GM18907 (cell line): Measurements from ENCODE around the gene GRIA1.
A peak's percentile ranks its signal among the peaks of the same experiment; 100 is the strongest.

ENCODE experiments used
- ATAC-seq: cut with Tn5 transposase; IDR thresholded peaks from one replicate; pipeline ENCODE4 v1.9.1; 2021; ENCODE audit warnings: mild to moderate bottlenecking, moderate library complexity; ENCODE audit not compliant: unreplicated experiment

Gene GRIA1

GRCh38 chr5:153601377-153601776, 110.9 kb downstream of the GRIA1 start:
- ATAC-seq, result peak; percentile 92

GRCh38 chr5:153605386-153605785, 114.9 kb downstream of the GRIA1 start:
- no peak for ATAC-seq

DNA sequence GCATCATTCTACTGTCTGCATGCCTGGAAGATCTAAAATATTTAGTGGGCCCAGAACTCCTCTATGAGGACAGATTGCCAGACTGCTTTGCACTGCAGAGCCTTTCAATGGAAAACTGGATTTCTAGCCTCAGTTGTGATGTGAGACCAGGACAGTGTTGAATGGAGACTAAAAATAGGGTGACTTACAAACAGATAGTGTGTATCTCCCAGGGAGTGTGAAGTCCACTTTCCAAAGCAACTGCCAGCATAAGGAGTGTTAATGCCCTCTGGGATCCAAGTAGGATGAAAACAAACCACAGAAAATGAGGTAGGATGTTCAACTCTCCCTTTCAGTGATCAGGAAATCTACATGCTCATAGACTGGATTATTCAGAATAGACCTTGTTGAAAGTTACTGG, 119.5 kb downstream of the GRIA1 start:
- no peak for ATAC-seq

GRCh38 chr5:153610811-153611210, 120.3 kb downstream of the GRIA1 start:
- ATAC-seq, result no peak

DNA sequence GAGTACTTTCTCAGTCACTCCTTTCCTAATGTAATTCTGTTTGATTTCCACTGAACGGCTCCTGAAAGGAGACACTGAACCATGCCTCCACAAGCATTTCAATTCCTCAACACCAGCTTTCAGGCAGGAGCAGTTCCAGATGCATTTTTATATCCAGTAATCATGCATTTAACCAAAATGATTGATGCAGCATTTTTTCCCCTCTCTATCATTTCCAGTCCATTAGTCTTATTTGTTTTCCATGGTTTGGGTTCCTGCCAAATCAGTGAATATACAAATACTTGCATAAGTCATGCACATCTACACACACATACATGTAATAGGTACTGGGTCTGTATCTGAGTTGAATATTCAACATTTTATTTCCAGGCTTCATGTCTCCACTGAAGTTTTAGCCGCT, 122.7 kb downstream of the GRIA1 start:
- ATAC-seq, result no peak

- no peak for ATAC-seq
These were observed 123.2 kb downstream of the GRIA1 start for GRCh38 chr5:153613672-153614071.

- ATAC-seq, result no peak
These were observed 126.7 kb downstream of the GRIA1 start for GRCh38 chr5:153617190-153617589.

GRCh38 chr5:153618307-153618706, 127.8 kb downstream of the GRIA1 start:
- no peak for ATAC-seq

- ATAC-seq, result no peak
These were observed 128.4 kb downstream of the GRIA1 start for GRCh38 chr5:153618867-153619266.

GRCh38 chr5:153619771-153620170, 129.3 kb downstream of the GRIA1 start:
- no peak for ATAC-seq

GRCh38 chr5:153623124-153623523, 132.7 kb downstream of the GRIA1 start:
- ATAC-seq, result no peak

DNA sequence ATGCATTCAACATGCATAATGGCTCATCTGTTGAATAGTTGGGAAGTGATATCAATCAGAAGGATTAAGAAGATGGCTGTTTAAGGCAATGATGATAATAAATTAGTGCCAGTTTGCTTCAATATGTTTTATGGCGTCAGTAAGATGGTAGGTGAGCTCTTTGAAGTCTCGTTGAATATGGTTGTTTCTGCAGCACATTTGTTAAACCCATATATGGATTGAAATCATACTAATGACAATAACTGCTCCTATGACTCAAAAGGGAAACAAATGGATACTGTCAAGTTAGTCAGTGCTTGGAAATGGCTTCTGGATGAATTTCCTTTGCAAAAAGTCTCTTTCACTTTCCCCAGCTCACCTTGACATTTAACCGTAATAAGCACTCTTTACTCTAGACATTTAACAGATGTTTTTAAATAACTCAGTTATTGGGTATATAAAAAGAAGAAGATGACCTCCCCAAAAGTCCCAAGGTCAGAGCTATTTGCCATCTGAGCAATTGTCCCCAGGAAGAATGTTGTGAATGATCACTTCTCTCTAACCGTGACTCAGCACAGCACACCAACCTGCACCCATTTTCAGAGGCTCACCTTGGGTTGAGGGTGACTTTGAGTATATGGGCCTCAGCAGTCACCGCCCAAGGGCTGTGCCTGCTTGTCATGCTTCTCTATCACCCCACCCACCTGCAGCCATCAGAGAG, 133.4 kb downstream of the GRIA1 start:
- ATAC-seq, result no peak

DNA sequence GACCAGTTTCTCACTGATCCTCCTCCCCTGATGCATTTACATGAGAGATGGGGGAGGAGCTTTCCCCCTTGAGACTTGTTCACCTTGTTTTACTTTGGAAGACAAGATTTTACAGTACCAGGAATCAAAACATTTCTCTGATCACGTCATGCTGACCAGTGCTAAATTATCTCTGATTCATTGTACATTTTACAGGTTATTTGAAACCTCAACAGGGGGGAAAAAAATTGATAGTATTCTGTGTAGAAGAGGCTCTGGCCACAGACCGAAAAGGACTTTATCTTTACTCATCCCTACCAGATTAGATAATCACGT, 133.9 kb downstream of the GRIA1 start:
- no peak for ATAC-seq

GRCh38 chr5:153625826-153626354, 135.4 kb downstream of the GRIA1 start:
- no peak for ATAC-seq

DNA sequence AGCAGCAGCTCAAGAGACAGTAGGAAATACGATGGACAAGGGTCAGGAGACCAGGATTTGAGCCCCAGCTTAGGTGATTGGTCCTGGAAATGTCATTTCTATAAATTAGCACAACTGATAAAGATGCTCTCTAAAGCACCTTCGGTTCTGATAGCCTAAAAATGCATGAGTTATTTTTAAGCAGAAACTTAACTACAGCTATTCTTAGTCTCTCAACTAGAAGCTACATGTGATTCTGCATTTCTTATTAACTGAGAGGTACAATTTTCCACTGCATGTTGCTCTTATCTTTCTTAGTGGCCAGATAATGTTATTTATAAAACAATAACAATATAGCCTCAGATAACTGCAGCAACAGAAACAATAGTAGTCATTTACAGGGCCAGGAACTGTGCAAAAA, 136.4 kb downstream of the GRIA1 start:
- no peak for ATAC-seq

- no peak for ATAC-seq
These were observed 138.8 kb downstream of the GRIA1 start for GRCh38 chr5:153629027-153629895.

DNA sequence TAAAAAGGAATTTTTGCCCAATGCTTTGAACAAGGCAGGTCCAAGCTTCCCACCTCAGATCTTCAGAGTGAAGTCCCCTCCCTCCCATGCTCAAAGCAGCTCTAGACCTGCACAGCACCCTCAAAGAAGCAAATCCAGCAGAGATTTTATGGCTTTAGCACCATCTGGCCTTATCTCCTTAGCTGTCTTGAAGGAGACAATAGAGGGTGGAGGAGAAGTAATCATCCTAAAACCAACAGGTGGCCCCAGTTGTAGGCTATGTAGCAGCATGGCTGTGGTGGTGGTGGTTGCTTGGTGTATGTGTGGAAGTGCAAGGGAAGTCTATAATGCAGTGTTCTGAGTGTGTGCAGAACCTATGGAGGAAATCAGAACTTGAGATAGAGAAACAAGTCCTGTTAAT, 140.1 kb downstream of the GRIA1 start:
- ATAC-seq, result no peak

DNA sequence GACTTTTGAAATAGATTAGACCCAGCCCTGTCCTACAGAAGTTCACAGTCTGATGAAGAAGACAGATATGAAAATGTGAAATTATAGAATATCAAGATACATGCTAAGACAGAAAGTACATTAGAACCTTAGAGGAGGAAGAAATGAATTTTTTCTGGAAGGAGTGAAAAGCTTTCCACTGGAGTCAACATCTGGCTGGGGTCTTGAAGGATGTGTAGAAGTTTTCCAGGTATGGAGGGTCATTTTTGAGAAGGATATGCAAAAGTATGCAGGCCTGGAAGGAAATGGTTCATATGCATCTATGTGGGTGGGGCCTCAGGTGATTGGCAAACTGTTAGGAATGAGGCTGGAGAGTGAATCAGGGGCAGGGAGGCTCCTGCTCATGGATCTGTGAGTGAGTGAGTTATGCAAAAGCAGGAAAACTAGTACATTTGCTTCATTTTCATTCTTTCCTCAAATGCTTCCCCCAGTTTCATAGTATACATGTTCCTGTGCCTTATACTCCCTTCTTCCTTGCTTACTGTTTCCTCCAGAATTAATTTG, 142.3 kb downstream of the GRIA1 start:
- ATAC-seq, result no peak

GRCh38 chr5:153636670-153637451, 146.4 kb downstream of the GRIA1 start:
- ATAC-seq, result no peak

DNA sequence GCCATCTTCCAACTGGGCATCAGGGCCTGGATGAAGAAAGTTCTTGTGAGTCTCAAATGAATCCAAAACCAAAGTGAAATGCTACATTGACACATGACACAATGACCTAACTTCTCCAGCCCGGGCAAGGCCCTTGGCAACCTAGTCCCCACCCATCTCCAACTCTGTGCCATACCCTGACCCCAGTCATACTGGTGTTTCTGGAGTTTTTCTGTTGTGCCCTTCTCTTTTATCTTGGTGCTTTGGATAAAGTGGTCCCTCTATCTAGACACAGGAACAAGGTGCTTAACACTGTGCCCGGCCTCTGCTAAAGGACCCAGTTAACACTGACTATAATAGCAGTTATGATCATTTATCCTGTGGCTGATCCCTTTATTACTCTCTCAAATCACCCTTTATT, 149.8 kb downstream of the GRIA1 start:
- no peak for ATAC-seq

- no peak for ATAC-seq
These were observed 150.8 kb downstream of the GRIA1 start for GRCh38 chr5:153641183-153641688.
